GM12878 (cell line): Measurements from ENCODE around the gene RNPS1. TPM values are rescaled to one million over a fixed set of nuclear protein-coding genes. Genes with fewer than 3 reads are reported as not detected.

Source experiments
- ATAC-seq: fragments of 200-7000 bp; cut with Tn5 transposase; 3 replicates; pipeline ENCODE4 v1.9.1; 2020; ENCODE audit warnings: mild to moderate bottlenecking, moderate library complexity
- BruUV-seq: library from RNA; stranded (reverse); fragments of 400-500 nt; replicated peaks from 2 replicates; lab custom pipeline; 2021; lab: Mats Ljungman, UMichigan
- CTCF ChIA-PET: fragments of 300-600 bp; sonication (Branson Sonifier 250); formaldehyde crosslinking; extraction: SDS; loops from one replicate; lab custom pipeline; 2021; ENCODE audit warnings: inconsistent platforms; lab: Yijun Ruan, JAX
- POLR2A ChIA-PET: fragments of 350-600 bp; formaldehyde crosslinking; extraction: SDS; loops from one replicate; lab custom pipeline; 2021; ENCODE audit warnings: inconsistent platforms; lab: Charles Lee
- RAD21 ChIA-PET: fragments of 300-600 bp; sonication (Branson Sonifier 250); formaldehyde crosslinking; loops from one replicate; lab custom pipeline; 2023; ENCODE audit warnings: antibody characterized with exemption; ENCODE audit not compliant: unreplicated experiment; lab: Charles Lee
- SMC1A ChIA-PET: fragments of 300-600 bp; sonication (Branson Sonifier 250); formaldehyde crosslinking; loops from one replicate; lab custom pipeline; 2023; ENCODE audit not compliant: unreplicated experiment, uncharacterized antibody; lab: Charles Lee
- DNase-seq: peaks from one replicate; pipeline ENCODE4 v3.0.0-alpha.2; 2011; ENCODE audit warnings: low read depth, low spot score
- FAIRE-seq: peaks from 3 replicates; lab custom pipeline; 2011; peaks lifted over from hg19 to GRCh38; lab: Jason Lieb, UNC
- H2AFZ ChIP-seq: 2 replicates; pipeline ENCODE4 v1.6.0; 2011; ENCODE audit warnings: low read depth, low read length, control low read depth; ENCODE audit not compliant: control insufficient read depth
- H3K27ac ChIP-seq: 2 replicates; pipeline ENCODE4 v1.5.1; 2011; ENCODE audit warnings: control low read depth; ENCODE audit not compliant: control insufficient read depth, insufficient read depth
- H3K27me3 ChIP-seq, 2 experiments: replicated peaks in 1 of 2; 2 replicates each; pipeline versions ENCODE4 v1.6.0 to v1.6.1; 2011; ENCODE audit warnings: low read length in 1 of 2; ENCODE audit not compliant: control insufficient read depth in 2 of 2, insufficient read depth in 2 of 2
- H3K36me3 ChIP-seq, 2 experiments: 2 replicates each; pipeline ENCODE4 v1.5.1; 2011; ENCODE audit warnings: low read length in 1 of 2; ENCODE audit not compliant: control insufficient read depth in 2 of 2, insufficient read depth in 2 of 2
- H3K4me1 ChIP-seq: 2 replicates; pipeline ENCODE4 v1.6.1; 2011; ENCODE audit warnings: mild to moderate bottlenecking, low read length, moderate library complexity, mixed read lengths; ENCODE audit not compliant: control insufficient read depth, insufficient read depth
- H3K4me2 ChIP-seq: 2 replicates; pipeline ENCODE4 v1.6.0; 2011; ENCODE audit warnings: control low read depth; ENCODE audit not compliant: control insufficient read depth, insufficient read depth
- H3K4me3 ChIP-seq: fragments of 200-600 bp; sonication (generic); 2 replicates; pipeline ENCODE4 v1.5.1; 2016
- H3K79me2 ChIP-seq: 2 replicates; pipeline ENCODE4 v1.6.0; 2011; ENCODE audit warnings: low read length; ENCODE audit not compliant: control insufficient read depth, insufficient read depth
- H3K9ac ChIP-seq: 2 replicates; pipeline ENCODE4 v1.8.0; 2011; ENCODE audit warnings: low read length, control low read depth, mixed read lengths; ENCODE audit not compliant: control insufficient read depth, insufficient read depth
- H3K9me3 ChIP-seq: replicated peaks from 3 replicates; pipeline ENCODE4 v1.5.1; 2011; ENCODE audit warnings: mild to moderate bottlenecking, low read length; ENCODE audit not compliant: control insufficient read depth, insufficient read depth
- H4K20me1 ChIP-seq: 2 replicates; pipeline ENCODE4 v1.6.0; 2011; ENCODE audit not compliant: control insufficient read depth, insufficient read depth
- CEBPB ChIP-seq, 2 experiments: fragments of 150-350 bp in 1 of 2; IDR thresholded peaks; 2 replicates each; pipeline ENCODE4 v1.6.1; 2012 to 2014; ENCODE audit warnings: low read depth in 2 of 2, low read length in 2 of 2, borderline replicate concordance in 1 of 2, inconsistent platforms in 1 of 2
- DPF2 ChIP-seq: fragments of 450-650 bp; IDR thresholded peaks from 2 replicates; pipeline ENCODE4 v1.6.1; 2017; ENCODE audit warnings: mild to moderate bottlenecking
- EED ChIP-seq: sonication (generic); IDR thresholded peaks from 2 replicates; pipeline ENCODE4 v1.6.1; 2016; ENCODE audit warnings: antibody characterized with exemption, low read depth
- LARP7 ChIP-seq: fragments of 450-650 bp; IDR thresholded peaks from 2 replicates; pipeline ENCODE4 v1.6.1; 2017; ENCODE audit warnings: mild to moderate bottlenecking
- POLR2A ChIP-seq: IDR thresholded peaks from 2 replicates; pipeline ENCODE4 v1.6.1; 2011; ENCODE audit warnings: low read depth, mild to moderate bottlenecking, low read length
- WGBS: methylation state at CpG from one replicate; pipeline ENCODE4 v1.1.6; 2016; ENCODE audit warnings: low lambda C conversion rate; ENCODE audit not compliant: insufficient replicate concordance, insufficient coverage; ENCODE audit errors: missing lambda C conversion rate; 5-methylcytosine and 5-hydroxymethylcytosine counted together
- in situ Hi-C: fragments of 300-500 bp; cut with MboI; formaldehyde crosslinking; loops from 9 replicates; pipeline ENCODE4 v1.14.3; 2018; ENCODE audit warnings: mixed read lengths
- intact Hi-C: fragments of 100-400 bp; cut with micrococcal nuclease; formaldehyde crosslinking; loops from one replicate; pipeline ENCODE4 v1.14.2; 2022; ENCODE audit not compliant: unreplicated experiment
- polyA plus RNA-seq, 11 experiments: library from polyadenylated mRNA; depleted of rRNA in 4 of 11; unstranded in 6 of 11; stranded (reverse) in 5 of 11; fragments of >200 nt; fragmentation: Nextera tagmentation in 4 of 11; fragmentation: Illumina TruSeq in 1 of 11; extraction: Ambion mirVana in 4 of 11; extraction: Trizol in 1 of 11; gene quantifications; 1 replicate in 1 of 11; 2 replicates in 10 of 11; pipeline versions ENCODE4 v1.2.1 to v1.2.3, GENCODE V29; 2011 to 2016; ENCODE audit warnings: inconsistent platforms in 2 of 11, missing spikeins in 2 of 11, low read depth in 1 of 11
- total RNA-seq, 4 experiments: library from RNA; depleted of rRNA in 3 of 4; stranded (reverse); fragments of >200 nt in 3 of 4; fragmentation: Illumina TruSeq in 1 of 4; extraction: Trizol in 1 of 4; gene quantifications; 2 replicates each; pipeline versions ENCODE4 v1.2.1 to v1.2.3, GENCODE V29; 2013 to 2021
- TF ChIP-seq, protein P1 (sequence below): fragments of 450-650 bp; IDR thresholded peaks from 2 replicates; pipeline ENCODE4 v1.6.1; 2016; ENCODE audit warnings: mild to moderate bottlenecking
- TF ChIP-seq, protein P2 (sequence below): IDR thresholded peaks from 2 replicates; pipeline ENCODE4 v1.6.1; 2011; ENCODE audit warnings: borderline replicate concordance, low read depth, mild to moderate bottlenecking, moderate library complexity, mixed read lengths, low read length; ENCODE audit not compliant: insufficient read depth; ENCODE audit errors: extremely low read length
- TF ChIP-seq, protein P3 (sequence below): fragments of 450-650 bp; IDR thresholded peaks from 2 replicates; pipeline ENCODE4 v1.6.1; 2017; ENCODE audit warnings: mild to moderate bottlenecking, moderate library complexity
- TF ChIP-seq, protein P4 (sequence below): fragments of 450-650 bp; IDR thresholded peaks from 2 replicates; pipeline ENCODE4 v1.6.1; 2017; ENCODE audit warnings: mild to moderate bottlenecking
- TF ChIP-seq, protein P5 (sequence below): fragments of 450-650 bp; conservative IDR thresholded peaks from 2 replicates; pipeline ENCODE4 v1.6.1; 2017; ENCODE audit warnings: mild to moderate bottlenecking, moderate library complexity

The RNPS1 gene
- total and polyA plus RNA-seq, 10 of the 15 experiments (the other 5 are each of a cell fraction or from before 2014, with no cell fraction given): 38.2 to 359 (median 188) TPM

DNA sequence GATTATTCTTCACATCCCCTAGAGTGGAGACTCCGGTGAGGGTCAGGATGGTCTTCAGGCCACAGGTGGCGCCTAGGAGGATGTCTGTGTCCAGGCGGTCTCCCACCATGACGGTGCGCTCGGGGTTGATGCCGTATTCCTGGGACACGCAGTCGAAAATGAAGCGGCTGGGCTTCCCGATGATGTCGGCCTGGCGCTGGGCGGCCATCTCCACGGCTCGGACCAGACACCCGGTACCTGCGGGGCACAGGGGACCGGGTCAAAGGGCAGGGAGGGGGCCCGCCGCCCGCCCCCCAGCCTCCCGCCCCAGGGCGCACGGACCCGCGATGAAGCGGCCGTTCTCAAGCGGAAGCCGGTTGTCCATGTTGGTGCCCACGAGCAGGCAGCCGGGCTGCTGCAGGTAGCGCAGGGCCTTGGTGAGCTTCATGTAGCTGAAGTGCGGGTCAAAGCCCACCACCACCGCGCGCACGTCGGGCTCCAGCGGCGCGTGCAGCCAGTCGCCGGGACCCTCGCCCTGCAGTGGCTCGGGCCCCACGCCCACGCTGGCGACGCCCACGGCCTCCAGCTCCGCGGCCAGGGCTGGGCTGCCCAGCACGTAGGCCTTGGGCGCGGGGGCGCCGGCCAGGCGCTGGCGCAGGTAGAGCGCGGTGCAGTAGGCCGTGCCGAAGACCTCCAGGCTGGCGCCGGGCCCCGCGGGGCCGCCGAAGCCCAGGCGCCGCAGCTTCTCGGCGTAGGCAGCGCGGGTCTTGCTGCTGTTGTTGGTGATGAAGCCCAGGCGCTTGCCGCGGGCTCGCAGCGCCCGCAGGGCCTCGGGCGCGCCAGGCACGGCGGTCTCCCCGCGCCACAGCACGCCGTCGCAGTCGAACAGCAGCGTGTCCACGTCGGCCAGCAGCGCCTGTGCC lies 53.9 kb downstream of the RNPS1 start:
- FAIRE-seq (no peak), DNase-seq (no peak), ATAC-seq (no peak)
- H3K4me1 ChIP-seq: no peaks in the 10 kb centered on the region
- ChIA-PET POLR2A (interaction anchor here (0.5 to 1.7 kb wide), 9 partner anchors 8 to 389 kb away, joined by 3 to 11 read pairs (median 5); partner anchors contain the start of genes ECI1, MLST8, NTHL1 and TRAF7), SMC1A (interaction anchor here (0.7 to 1.0 kb wide), 2 partner anchors 9 to 59 kb away, joined by 3 to 4 read pairs; partner anchors contain the start of genes E4F1 and TRAF7), RAD21 (interaction anchor here (0.8 to 1.3 kb wide), 5 partner anchors 8 to 216 kb away, joined by 3 to 7 read pairs (median 4); partner anchors contain the start of genes ECI1 and TRAF7), CTCF (interaction anchor here (1.0 to 1.5 kb wide), 2 partner anchors 9 to 19 kb away, joined by 3 to 6 read pairs; partner anchors contain the start of gene MLST8)
- intact Hi-C loops (no loop called here), in situ Hi-C loops (no loop called here)
- no peaks in the 10 kb centered on the region for H4K20me1 ChIP-seq
- peaks cover 16% of the 10 kb centered on the region for H3K79me2 ChIP-seq
- peak overlapping the region; percentile 65 for H3K27ac ChIP-seq
- H2AFZ ChIP-seq: peak overlapping the region; percentile 76
- H3K36me3 ChIP-seq: peaks cover 3 to 6% of the 10 kb centered on the region in 2 experiments; a peak in 3 of 4 replicates
- no peaks in the 10 kb centered on the region for H3K27me3 ChIP-seq
- no TSS peak for BruUV-seq
- peak overlapping the region; percentile 75; the same call in 1 of the 2 replicates for H3K4me2 ChIP-seq
- no peaks in the 10 kb centered on the region for H3K9me3 ChIP-seq
- peak overlapping the region; percentile 80 for H3K4me3 ChIP-seq
- H3K9ac ChIP-seq: peak overlapping the region; percentile 82
- WGBS: 2% methylated on average over 79 of the region's 98 CpGs
- TF ChIP-seq, protein P1, sequence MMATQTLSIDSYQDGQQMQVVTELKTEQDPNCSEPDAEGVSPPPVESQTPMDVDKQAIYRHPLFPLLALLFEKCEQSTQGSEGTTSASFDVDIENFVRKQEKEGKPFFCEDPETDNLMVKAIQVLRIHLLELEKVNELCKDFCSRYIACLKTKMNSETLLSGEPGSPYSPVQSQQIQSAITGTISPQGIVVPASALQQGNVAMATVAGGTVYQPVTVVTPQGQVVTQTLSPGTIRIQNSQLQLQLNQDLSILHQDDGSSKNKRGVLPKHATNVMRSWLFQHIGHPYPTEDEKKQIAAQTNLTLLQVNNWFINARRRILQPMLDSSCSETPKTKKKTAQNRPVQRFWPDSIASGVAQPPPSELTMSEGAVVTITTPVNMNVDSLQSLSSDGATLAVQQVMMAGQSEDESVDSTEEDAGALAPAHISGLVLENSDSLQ: no peak
- TF ChIP-seq, protein P2, sequence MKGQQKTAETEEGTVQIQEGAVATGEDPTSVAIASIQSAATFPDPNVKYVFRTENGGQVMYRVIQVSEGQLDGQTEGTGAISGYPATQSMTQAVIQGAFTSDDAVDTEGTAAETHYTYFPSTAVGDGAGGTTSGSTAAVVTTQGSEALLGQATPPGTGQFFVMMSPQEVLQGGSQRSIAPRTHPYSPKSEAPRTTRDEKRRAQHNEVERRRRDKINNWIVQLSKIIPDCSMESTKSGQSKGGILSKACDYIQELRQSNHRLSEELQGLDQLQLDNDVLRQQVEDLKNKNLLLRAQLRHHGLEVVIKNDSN: no peak
- TF ChIP-seq POLR2A: peak; percentile 68
- peak; percentile 79 for TF ChIP-seq LARP7
- TF ChIP-seq DPF2: no peak
- TF ChIP-seq CEBPB (IDR thresholded peaks at IDR 0.05; ENCODE audit: borderline replicate concordance in 1 of 2, low read depth in 2 of 2, low read length in 2 of 2): no peak
- TF ChIP-seq, protein P3, sequence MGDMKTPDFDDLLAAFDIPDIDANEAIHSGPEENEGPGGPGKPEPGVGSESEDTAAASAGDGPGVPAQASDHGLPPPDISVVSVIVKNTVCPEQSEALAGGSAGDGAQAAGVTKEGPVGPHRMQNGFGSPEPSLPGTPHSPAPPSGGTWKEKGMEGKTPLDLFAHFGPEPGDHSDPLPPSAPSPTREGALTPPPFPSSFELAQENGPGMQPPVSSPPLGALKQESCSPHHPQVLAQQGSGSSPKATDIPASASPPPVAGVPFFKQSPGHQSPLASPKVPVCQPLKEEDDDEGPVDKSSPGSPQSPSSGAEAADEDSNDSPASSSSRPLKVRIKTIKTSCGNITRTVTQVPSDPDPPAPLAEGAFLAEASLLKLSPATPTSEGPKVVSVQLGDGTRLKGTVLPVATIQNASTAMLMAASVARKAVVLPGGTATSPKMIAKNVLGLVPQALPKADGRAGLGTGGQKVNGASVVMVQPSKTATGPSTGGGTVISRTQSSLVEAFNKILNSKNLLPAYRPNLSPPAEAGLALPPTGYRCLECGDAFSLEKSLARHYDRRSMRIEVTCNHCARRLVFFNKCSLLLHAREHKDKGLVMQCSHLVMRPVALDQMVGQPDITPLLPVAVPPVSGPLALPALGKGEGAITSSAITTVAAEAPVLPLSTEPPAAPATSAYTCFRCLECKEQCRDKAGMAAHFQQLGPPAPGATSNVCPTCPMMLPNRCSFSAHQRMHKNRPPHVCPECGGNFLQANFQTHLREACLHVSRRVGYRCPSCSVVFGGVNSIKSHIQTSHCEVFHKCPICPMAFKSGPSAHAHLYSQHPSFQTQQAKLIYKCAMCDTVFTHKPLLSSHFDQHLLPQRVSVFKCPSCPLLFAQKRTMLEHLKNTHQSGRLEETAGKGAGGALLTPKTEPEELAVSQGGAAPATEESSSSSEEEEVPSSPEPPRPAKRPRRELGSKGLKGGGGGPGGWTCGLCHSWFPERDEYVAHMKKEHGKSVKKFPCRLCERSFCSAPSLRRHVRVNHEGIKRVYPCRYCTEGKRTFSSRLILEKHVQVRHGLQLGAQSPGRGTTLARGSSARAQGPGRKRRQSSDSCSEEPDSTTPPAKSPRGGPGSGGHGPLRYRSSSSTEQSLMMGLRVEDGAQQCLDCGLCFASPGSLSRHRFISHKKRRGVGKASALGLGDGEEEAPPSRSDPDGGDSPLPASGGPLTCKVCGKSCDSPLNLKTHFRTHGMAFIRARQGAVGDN: 0 out of 2 replicates have a peak, but pooled peaks have one; percentile 16
- TF ChIP-seq EED: no peak
- TF ChIP-seq, protein P4, sequence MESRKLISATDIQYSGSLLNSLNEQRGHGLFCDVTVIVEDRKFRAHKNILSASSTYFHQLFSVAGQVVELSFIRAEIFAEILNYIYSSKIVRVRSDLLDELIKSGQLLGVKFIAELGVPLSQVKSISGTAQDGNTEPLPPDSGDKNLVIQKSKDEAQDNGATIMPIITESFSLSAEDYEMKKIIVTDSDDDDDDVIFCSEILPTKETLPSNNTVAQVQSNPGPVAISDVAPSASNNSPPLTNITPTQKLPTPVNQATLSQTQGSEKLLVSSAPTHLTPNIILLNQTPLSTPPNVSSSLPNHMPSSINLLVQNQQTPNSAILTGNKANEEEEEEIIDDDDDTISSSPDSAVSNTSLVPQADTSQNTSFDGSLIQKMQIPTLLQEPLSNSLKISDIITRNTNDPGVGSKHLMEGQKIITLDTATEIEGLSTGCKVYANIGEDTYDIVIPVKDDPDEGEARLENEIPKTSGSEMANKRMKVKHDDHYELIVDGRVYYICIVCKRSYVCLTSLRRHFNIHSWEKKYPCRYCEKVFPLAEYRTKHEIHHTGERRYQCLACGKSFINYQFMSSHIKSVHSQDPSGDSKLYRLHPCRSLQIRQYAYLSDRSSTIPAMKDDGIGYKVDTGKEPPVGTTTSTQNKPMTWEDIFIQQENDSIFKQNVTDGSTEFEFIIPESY: no peak
- TF ChIP-seq, protein P5, sequence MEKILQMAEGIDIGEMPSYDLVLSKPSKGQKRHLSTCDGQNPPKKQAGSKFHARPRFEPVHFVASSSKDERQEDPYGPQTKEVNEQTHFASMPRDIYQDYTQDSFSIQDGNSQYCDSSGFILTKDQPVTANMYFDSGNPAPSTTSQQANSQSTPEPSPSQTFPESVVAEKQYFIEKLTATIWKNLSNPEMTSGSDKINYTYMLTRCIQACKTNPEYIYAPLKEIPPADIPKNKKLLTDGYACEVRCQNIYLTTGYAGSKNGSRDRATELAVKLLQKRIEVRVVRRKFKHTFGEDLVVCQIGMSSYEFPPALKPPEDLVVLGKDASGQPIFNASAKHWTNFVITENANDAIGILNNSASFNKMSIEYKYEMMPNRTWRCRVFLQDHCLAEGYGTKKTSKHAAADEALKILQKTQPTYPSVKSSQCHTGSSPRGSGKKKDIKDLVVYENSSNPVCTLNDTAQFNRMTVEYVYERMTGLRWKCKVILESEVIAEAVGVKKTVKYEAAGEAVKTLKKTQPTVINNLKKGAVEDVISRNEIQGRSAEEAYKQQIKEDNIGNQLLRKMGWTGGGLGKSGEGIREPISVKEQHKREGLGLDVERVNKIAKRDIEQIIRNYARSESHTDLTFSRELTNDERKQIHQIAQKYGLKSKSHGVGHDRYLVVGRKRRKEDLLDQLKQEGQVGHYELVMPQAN: peak; percentile 87
